DOHH2 (cell line): Measurements from ENCODE around the gene FAM118B.
"Not testable (repeated sequence)": the region's sequence is repeated elsewhere in the genome, so short reads cannot be mapped to it uniquely, and the experiment has no call there.

Experiments used
- H3F3A ChIP-seq: fragments of 200-600 bp; sonication (generic), shearing (Covaris generic); 2 replicates; pipeline ENCODE4 v1.6.0; 2016; ENCODE audit warnings: antibody characterized with exemption, mild to moderate bottlenecking; ENCODE audit not compliant: control insufficient read depth, insufficient read depth
- H3K27ac ChIP-seq: fragments of 200-600 bp; sonication (generic); 2 replicates; pipeline ENCODE4 v1.5.1; 2014; ENCODE audit warnings: low read depth, mild to moderate bottlenecking, low read length, moderate library complexity
- H3K27me3 ChIP-seq: fragments of 200-600 bp; sonication (generic); 2 replicates; pipeline ENCODE4 v1.6.1; 2014; ENCODE audit warnings: mild to moderate bottlenecking, low read length, mixed read lengths; ENCODE audit not compliant: control insufficient read depth
- H3K36me3 ChIP-seq: fragments of 200-600 bp; sonication (generic); 2 replicates; pipeline ENCODE4 v1.6.1; 2014; ENCODE audit warnings: mild to moderate bottlenecking, low read length, moderate library complexity, mixed read lengths; ENCODE audit not compliant: control insufficient read depth
- H3K4me1 ChIP-seq: fragments of 200-600 bp; sonication (generic); 2 replicates; pipeline ENCODE4 v1.6.1; 2014; ENCODE audit warnings: mild to moderate bottlenecking, low read length, mixed read lengths; ENCODE audit not compliant: control insufficient read depth
- H3K4me2 ChIP-seq: fragments of 200-600 bp; sonication (generic); 2 replicates; pipeline ENCODE4 v1.6.0; 2014; ENCODE audit warnings: mild to moderate bottlenecking, low read length, moderate library complexity
- H3K4me3 ChIP-seq: fragments of 200-600 bp; sonication (generic); 2 replicates; pipeline ENCODE4 v1.5.1; 2014; ENCODE audit warnings: mild to moderate bottlenecking, low read length, mixed read lengths
- H3K79me2 ChIP-seq: fragments of 200-600 bp; sonication (generic); 2 replicates; pipeline ENCODE4 v1.6.1; 2014; ENCODE audit warnings: mild to moderate bottlenecking, low read length, mixed read lengths; ENCODE audit not compliant: control insufficient read depth
- H3K9me2 ChIP-seq: fragments of 200-600 bp; sonication (generic); replicated peaks from 2 replicates; pipeline ENCODE4 v1.6.1; 2014; ENCODE audit warnings: mild to moderate bottlenecking, low read length, mixed read lengths; ENCODE audit not compliant: control insufficient read depth
- H3K9me3 ChIP-seq: fragments of 200-600 bp; sonication (generic); 2 replicates; pipeline ENCODE4 v1.6.1; 2014; ENCODE audit warnings: antibody characterized with exemption, low read length, mixed read lengths; ENCODE audit not compliant: control insufficient read depth, insufficient read depth
- H4K20me1 ChIP-seq: fragments of 200-600 bp; sonication (generic); 2 replicates; pipeline ENCODE4 v1.6.0; 2014; ENCODE audit warnings: low read depth, mild to moderate bottlenecking, antibody characterized with exemption, low read length, moderate library complexity; ENCODE audit not compliant: control insufficient read depth, insufficient read depth
- CTCF ChIP-seq: fragments of 200-600 bp; sonication (generic); IDR thresholded peaks from one replicate; pipeline ENCODE4 v1.5.1; 2014; ENCODE audit warnings: antibody characterized with exemption, mild to moderate bottlenecking, low read depth, low read length; ENCODE audit not compliant: poor library complexity, severe bottlenecking
- EZH2phosphoT487 ChIP-seq: fragments of 200-600 bp; sonication (generic); IDR thresholded peaks from 2 replicates; pipeline ENCODE4 v1.6.1; 2017; ENCODE audit warnings: borderline replicate concordance, mild to moderate bottlenecking, antibody characterized with exemption, low read length, moderate library complexity, mixed read lengths

Gene FAM118B

GRCh38 chr11:126307706-126308105 lies 96.1 kb downstream of the FAM118B start:
- peaks cover 46% of the 10 kb centered on the region for H3K79me2 ChIP-seq

DNA sequence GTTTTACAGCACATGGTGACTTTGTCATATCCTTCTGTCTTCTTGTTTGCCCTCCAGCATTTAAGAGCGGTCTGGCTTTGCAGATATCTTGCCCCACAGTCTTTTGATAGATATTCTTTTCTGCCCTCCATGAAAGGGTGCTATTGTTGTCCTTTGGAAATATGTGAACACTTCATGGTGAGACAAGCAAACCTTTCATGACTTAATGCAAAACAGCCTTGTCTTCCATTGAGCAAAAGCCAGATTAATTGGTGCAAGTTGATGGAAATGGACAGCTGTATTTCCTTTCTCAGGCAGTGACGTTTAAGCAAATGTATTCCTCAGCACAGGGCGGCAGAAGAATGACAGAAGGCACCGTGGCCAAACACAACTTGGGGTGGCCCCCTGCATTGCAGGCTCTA lies 96.7 kb downstream of the FAM118B start:
- TF ChIP-seq EZH2phosphoT487, result no peak
- TF ChIP-seq CTCF, result no peak
- Histone ChIP-seq H3K4me3 (no peak overlapping the region), H3K79me2 (peaks cover 43% of the 10 kb centered on the region), H3F3A (0 out of 2 replicates have a peak, but pooled peaks cover 2% of the 10 kb centered on the region), H4K20me1 (0 out of 2 replicates have a peak, but pooled peaks cover 3% of the 10 kb centered on the region), H3K4me2 (no peak overlapping the region), H3K9me2 (no peaks in the 10 kb centered on the region), H3K36me3 (peaks cover 48% of the 10 kb centered on the region), H3K9me3 (no peaks in the 10 kb centered on the region), H3K27ac (no peak overlapping the region), H3K4me1 (peaks cover 13% of the 10 kb centered on the region), H3K27me3 (no peaks in the 10 kb centered on the region)

More at GRCh38 chr11:126307706-126308105, 96.1 kb downstream of the FAM118B start:
- no peak overlapping the region for H3K27ac ChIP-seq
- H3K9me2 ChIP-seq, result no peaks in the 10 kb centered on the region
- 0 out of 2 replicates have a peak, but pooled peaks cover 2% of the 10 kb centered on the region for H3F3A ChIP-seq
- no peak overlapping the region for H3K4me2 ChIP-seq
- peak; percentile 63 for TF ChIP-seq CTCF
- TF ChIP-seq EZH2phosphoT487, result no peak
- H3K36me3 ChIP-seq, result peaks cover 46% of the 10 kb centered on the region
- H4K20me1 ChIP-seq, result 0 out of 2 replicates have a peak, but pooled peaks cover 3% of the 10 kb centered on the region
- peaks cover 17% of the 10 kb centered on the region for H3K4me1 ChIP-seq
- H3K9me3 ChIP-seq, result no peaks in the 10 kb centered on the region
- H3K4me3 ChIP-seq, result no peak overlapping the region
- no peaks in the 10 kb centered on the region for H3K27me3 ChIP-seq

DNA sequence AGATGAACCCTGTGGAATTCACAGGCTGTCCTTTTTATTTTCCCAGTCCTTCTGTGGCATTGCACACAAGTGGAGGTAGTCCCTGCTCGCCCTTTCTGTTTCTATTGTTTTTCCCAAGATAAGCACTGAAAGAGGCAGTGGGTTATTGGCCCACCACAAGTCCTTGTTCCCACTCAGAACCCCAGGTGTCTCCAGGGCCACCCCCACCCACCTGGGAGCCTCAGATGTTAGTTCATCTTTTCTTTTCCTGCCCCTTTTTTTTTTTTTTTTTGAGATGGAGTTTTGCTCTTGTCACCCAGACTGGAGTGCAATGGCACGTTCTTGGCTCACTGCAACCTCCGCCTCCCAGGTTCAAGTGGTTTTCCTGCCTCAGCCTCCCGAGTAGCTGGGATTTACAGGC lies 97.2 kb downstream of the FAM118B start:
- not testable (repeated sequence) for H3K9me3 ChIP-seq, H3K9me2 ChIP-seq, H3K27me3 ChIP-seq, H3K4me2 ChIP-seq, H3K27ac ChIP-seq, H4K20me1 ChIP-seq, H3K4me3 ChIP-seq, H3F3A ChIP-seq
- H3K79me2 ChIP-seq, result peaks cover 38% of the 10 kb centered on the region
- peaks cover 48% of the 10 kb centered on the region for H3K36me3 ChIP-seq
- H3K4me1 ChIP-seq, result peaks cover 13% of the 10 kb centered on the region

GRCh38 chr11:126310200-126310991 lies 98.8 kb downstream of the FAM118B start:
- Histone ChIP-seq H3K27ac (no peak overlapping the region), H3K27me3 (no peaks in the 10 kb centered on the region), H4K20me1 (0 out of 2 replicates have a peak, but pooled peaks cover 3% of the 10 kb centered on the region), H3K4me3 (no peak overlapping the region), H3K36me3 (peaks cover 55% of the 10 kb centered on the region), H3K79me2 (peaks cover 28% of the 10 kb centered on the region), H3K4me1 (peaks cover 13% of the 10 kb centered on the region), H3K9me3 (no peaks in the 10 kb centered on the region), H3F3A (0 out of 2 replicates have a peak, but pooled peaks cover 2% of the 10 kb centered on the region), H3K4me2 (no peak overlapping the region), H3K9me2 (no peaks in the 10 kb centered on the region)
- TF ChIP-seq CTCF (peak; percentile 82), EZH2phosphoT487 (no peak)
